GM19023 (cell line): Measurements from ENCODE around the gene PHRF1.
A peak's percentile ranks its signal among the peaks of the same experiment; 100 is the strongest.
"Not testable (repeated sequence)": the region's sequence is repeated elsewhere in the genome, so short reads cannot be mapped to it uniquely, and the experiment has no call there.

Experiments
- ATAC-seq: cut with Tn5 transposase; IDR thresholded peaks from one replicate; pipeline ENCODE4 v1.9.1; 2021; ENCODE audit warnings: mild to moderate bottlenecking, moderate library complexity; ENCODE audit not compliant: unreplicated experiment

Gene PHRF1

DNA sequence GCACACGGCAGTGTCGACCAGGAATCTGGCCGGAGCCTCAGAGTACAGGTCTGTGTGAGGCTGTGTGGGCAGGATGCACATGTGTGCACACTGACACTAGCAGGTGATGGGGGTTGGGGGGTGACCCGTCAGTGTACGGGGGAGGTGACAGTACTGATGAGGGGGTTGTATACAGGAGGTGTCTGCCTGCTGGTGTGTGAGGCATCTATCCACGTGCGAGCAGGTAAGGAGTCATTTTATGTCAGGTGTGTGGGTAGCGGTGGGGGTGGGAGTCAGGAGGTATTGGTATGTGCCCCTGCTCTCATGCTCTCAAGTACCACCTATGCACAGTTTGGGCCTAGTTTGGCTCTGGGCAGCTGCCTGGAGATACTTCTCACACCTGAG, 4.5 kb upstream of the PHRF1 start:
- no peak for ATAC-seq

- no peak for ATAC-seq
Observed at GRCh38 chr11:573146-573759, 3.0 kb upstream of the PHRF1 start.

- ATAC-seq, result not testable (repeated sequence)
Observed at GRCh38 chr11:574031-574570, 2.2 kb upstream of the PHRF1 start.

- ATAC-seq, result no peak
Observed at GRCh38 chr11:574632-575312, 1.5 kb upstream of the PHRF1 start.

DNA sequence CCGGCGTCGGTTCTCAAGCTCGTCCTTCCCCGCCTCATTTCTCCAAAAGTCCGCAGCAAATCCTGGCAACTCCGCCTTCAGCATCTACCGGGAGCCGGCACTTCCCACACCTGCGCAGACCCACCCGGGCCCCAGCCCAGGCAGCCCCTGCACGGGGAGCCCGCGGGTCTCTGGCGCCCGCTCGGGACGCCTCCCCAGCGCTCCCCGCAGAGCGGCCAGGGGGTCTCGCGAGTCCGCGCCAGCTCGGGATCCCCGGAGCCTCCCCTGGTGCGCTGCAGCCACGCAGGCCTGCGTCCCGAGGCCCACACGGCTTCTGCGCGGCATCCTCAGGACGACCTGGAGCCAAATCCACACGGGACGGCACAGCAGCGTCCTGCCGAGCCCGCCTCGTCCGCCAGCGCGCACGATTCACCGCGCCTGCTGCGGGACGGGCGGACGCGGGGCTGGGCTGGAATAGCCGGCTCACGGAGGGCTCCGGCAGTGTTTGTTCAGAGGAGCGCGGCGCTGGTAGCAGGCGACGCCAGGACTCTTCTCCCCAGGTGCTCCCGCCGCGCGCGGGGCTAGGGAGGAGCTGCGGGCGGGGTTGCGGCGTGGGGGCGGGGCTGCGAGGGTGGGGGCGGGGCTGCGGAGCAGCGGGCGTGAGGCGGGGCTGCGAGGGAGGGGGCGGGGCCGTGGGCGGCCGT, 816 bp upstream of the PHRF1 start:
- peak; percentile 33 for ATAC-seq

GRCh38 chr11:576811-577610, 741 bp downstream of the PHRF1 start:
- no peak for ATAC-seq

DNA sequence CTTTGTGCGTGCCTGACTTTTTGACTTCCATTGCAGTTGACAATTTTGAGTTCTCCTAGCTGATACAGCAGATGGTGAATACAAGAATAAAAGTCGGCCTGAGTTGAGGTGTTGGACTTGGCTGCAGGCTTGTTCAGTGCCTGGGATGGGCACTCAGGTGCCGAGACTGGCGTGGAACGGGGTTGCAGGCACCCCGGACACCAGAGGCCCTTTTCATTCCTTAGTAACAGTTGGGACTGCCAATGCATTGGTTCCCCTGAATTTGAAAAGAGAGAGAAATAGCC, 1.3 kb downstream of the PHRF1 start:
- no peak for ATAC-seq

GRCh38 chr11:578276-579035, 2.2 kb downstream of the PHRF1 start:
- no peak for ATAC-seq

- no peak for ATAC-seq
Observed at GRCh38 chr11:579830-580601, 3.7 kb downstream of the PHRF1 start.

GRCh38 chr11:581342-581741, 5.1 kb downstream of the PHRF1 start:
- no peak for ATAC-seq

GRCh38 chr11:581752-582151, 5.5 kb downstream of the PHRF1 start:
- ATAC-seq, result no peak

DNA sequence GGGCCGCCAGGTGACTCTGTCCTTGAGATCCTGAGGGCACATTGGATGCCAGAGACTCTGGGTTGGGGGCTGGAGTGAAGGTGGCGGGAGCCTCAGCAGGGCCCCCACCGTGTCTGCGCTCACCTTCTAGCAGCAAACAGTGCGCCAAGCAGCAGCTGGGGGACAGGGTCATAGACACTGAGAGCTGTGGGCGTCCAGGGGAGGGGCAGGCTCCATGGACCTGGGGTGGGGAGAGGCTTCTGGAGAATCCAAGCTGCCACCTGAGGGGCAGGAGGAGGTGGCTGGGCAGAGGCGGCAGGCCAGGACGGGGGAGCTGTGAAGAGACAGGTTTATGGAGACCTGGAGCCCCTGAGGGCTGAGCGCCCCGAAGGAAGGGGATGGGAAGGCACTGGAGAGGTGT, 8.0 kb downstream of the PHRF1 start:
- no peak for ATAC-seq

- no peak for ATAC-seq
Observed at GRCh38 chr11:586376-587316, 10.4 kb downstream of the PHRF1 start.

- ATAC-seq, result no peak
Observed at GRCh38 chr11:587546-587945, 11.3 kb downstream of the PHRF1 start.

- no peak for ATAC-seq
Observed at GRCh38 chr11:587978-588380, 11.7 kb downstream of the PHRF1 start.

DNA sequence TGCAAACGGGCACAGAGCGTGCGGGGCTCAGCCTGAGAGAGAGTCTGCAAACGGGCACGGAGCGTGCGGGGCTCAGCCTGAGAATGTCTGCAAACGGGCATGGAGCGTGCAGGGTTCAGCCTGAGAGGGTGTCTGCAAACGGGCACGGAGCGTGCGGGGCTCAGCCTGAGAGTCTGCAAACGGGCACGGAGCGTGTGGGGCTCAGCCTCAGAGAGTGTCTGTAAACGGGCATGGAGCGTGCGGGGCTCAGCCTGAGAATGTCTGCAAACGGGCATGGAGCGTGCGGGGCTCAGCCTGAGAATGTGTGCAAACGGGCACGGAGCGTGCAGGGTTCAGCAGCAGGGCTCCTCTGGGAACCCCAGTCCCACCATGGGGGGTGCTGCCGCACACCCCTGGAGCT, 13.5 kb downstream of the PHRF1 start:
- ATAC-seq, result no peak

DNA sequence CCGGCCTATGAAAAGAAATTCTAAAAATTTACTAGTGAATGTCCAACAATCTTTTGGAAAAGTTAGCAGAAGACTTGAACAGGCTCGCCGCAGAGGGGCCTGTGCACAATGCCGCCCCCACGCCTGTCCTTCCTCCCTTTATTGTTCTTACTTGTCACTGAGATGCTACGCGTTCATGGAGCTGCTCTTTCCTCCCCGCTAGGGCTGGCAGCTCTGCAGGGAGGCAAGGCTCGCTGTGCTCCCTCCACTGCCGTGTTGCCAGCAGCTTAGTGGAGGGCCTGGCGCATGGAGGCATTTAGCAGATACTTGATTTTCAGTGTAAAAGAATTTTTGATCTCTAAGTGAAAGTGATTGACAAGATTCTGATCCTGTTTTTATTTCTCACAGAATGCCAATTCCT, 14.7 kb downstream of the PHRF1 start:
- ATAC-seq, result no peak

DNA sequence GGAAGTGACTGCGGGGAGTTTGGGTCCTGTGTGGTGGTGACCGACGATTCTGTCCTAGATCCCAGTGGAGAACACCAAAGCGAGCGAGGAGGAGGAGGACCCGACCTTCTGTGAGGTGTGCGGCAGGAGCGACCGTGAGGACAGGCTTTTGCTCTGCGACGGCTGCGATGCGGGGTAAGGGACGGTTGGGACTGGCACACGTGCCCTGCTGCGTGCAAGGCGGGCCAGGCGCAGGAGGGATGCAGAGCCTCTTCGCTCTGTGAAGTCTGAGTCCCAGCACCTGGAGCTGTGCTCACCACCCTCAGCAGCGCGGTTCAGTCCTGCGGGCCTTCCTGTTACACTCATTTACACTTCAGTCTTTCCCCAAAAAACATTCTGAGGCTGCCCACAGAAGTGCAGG, 16.2 kb downstream of the PHRF1 start:
- ATAC-seq, result no peak

- no peak for ATAC-seq
Observed at GRCh38 chr11:592918-593317, 16.6 kb downstream of the PHRF1 start.
